NCI-H2227 (cell line): Measurements from ENCODE around the gene PFKFB4.

Experiments
- DNase-seq: peaks from one replicate; lab custom pipeline; 2025; ENCODE audit not compliant: unreplicated experiment; lab: John Stamatoyannopoulos, UW

The PFKFB4 gene

DNA sequence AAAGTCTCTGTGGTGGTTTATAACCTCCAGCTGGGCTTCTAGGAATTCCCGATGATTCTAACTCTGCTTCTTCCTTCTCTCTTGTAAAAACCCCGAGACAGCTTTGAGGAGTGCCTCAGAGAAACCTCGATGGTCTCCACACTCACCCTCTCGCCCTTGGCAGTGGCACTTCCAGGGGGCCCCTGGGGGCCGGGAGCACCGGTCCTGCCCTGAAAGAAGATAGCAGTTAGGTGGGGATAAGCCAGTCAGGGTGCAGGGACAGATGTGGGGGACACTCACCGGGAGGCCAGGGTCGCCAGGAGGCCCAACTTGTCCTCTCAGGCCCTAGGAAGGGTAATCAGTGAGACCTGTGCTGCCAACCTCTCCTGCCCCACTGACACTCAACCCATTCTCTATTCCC is 28.8 kb upstream of the PFKFB4 start:
- DNase-seq = no peak

- DNase-seq = no peak
Measured at GRCh38 chr3:48584836-48585235, 28.2 kb upstream of the PFKFB4 start.

DNA sequence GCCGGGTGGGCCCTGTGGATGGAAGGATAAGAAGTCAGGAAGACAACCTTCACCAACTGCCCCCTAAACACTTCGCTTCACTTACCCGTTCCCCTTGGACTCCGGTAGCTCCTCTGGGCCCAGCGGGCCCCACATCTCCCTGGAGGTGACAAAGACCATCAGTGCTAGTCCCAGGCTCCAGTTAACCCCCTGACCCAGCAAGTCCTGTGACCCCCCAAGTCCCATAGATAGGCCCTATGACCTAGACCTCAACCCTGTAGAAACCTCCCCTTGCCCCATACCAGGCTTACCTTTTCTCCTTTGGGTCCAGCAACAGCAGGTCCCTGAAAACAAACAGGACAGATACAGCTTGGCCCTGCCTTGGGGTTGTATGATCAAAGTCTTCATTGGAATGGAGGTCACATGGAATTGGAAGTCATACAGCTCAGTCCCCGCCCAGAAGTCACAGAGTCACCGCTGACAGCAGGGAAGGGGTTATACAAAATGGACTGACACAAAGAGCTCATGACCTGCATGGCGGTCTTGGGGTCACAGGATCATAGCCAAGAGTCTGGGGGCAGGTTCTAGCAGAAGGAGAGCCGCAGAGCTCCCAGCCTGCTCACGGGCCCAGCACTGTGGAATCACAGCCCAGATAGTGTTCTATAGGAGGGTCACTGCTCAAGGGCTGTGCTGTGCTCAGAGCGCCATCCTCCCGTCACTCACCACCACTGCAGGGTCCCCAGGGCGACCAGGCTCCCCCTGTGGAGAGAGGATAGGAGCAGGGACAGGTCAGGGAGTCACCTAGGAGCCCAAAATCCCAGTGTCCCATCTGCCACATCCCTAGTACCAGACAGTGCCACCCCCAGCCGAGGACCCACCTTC is 25.2 kb upstream of the PFKFB4 start:
- no peak for DNase-seq

DNA sequence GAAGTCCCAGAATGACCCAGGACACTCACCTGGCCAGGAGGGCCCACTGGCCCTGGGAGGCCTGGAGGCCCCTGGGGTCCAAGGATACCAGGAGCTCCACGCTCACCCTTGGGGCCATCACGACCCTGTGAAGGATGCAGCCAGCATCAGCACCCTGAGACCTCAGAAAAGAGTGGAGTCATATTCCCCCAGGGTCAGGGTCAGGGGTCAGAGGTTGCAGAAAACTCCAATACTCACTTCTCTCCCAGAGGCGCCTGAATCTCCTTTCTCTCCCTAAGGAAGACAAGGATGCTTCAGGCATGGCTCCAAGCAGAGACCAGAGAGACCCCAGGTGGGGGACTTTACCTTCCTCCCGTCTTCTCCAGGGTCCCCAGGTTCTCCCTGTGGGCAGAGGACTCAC is 20.0 kb upstream of the PFKFB4 start:
- no peak for DNase-seq

- DNase-seq = no peak
Measured at GRCh38 chr3:48575366-48575765, 18.8 kb upstream of the PFKFB4 start.

GRCh38 chr3:48573973-48574585 is 17.5 kb upstream of the PFKFB4 start:
- no peak for DNase-seq

DNA sequence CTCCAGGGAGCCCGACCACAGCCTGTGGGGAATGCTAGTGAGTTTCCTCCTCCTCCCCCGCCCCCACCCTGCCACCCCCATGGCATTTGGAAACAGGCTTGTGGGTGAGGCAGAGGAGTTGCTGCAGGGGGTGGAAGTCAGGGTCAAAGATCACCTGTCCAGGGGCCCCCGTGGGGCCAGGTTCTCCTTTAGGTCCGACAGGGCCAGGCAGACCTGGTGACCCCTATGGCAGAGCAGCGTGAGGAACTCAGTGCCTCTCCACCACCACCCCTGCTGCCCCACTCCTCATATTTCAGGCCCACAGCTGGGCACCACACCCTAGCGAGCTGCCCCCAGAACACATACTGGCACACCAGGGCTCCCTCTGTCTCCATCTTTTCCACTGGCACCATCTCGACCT is 15.9 kb upstream of the PFKFB4 start:
- DNase-seq = no peak

DNA sequence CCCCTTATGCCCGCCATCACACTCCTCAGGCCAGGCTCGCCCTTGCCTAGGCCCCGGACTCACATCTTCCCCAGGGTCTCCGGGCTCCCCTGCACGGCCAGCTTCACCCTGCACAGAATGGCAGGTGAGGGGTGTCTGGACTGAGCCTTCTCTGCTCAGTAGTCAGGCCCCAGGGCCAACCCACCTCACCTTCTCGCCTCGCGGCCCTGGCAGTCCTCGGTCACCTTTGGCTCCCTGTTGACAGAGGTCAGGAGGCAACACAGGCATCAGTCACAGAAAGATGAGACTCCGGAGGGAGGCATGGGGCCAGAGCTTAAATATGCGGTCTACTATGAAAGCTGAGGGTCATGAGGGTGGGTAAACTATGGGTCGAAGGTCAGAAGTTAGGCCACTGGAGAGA is 15.3 kb upstream of the PFKFB4 start:
- DNase-seq = no peak

DNA sequence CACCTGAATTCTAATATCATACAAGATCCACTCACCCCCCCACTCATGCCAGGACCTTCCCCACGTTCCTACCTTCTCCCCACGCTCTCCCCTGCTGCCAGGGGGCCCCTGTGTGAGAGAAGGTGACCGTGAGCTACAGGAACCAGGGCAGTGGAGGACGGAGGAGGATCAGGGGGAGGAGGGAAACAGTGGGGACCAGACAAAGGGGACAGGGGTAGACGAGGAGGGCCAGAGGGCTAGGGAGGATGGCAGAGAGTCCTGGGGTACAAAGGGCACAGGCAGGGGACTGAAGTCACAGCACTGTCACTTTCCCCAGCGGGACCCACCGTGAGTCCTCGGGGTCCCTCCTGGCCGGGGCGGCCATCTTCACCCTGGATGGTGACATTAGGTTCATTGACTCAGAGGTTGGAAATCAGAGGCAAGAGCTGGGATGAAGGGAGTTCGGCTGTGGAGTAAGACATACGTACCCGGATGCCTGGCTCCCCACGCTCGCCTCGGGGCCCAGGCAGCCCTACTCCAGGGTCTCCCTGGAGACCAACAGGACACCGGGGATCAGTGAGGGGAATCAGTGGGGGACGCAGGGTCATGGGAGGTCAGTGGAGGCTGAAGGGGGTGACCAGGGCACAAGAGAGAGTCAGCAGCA is 13.3 kb upstream of the PFKFB4 start:
- DNase-seq = no peak

GRCh38 chr3:48569400-48569799 is 12.8 kb upstream of the PFKFB4 start:
- no peak for DNase-seq

DNA sequence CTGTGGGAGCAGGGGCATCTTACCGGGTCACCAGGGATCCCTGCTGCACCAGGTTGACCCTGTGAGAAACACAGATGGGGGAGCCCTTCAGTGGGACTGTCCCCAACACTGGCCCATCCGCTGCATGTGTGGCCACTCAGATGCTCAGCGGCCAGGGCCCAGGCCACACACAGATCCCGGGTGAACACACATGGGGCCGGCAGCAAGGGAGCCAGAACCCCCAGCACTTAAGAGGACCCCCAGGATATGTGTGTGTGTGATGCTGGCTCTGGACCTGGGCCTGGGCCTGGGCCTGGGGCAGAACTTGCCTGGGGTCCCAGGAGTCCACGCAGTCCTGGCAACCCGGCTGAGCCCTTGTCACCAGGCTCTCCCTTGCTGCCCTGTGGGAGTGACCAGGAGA is 11.9 kb upstream of the PFKFB4 start:
- no peak for DNase-seq

DNA sequence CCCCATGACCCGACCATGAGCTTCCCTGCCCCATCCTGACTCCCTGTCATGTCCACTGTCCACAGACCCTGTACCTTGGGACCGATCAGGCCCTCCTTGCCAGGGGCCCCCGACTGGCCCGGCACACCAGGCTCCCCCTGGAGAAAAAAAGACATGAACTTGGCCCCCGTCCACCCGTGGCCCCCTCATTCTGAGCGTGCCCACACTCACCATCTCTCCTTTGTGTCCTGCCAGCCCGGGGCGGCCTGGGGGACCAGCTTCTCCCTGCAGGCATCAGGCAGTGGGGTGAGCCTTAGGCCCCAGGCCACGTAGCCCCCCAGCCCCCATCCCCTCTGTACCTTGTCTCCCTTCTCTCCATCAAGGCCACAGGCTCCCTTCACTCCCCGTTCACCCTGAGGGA is 10.9 kb upstream of the PFKFB4 start:
- DNase-seq = no peak

DNA sequence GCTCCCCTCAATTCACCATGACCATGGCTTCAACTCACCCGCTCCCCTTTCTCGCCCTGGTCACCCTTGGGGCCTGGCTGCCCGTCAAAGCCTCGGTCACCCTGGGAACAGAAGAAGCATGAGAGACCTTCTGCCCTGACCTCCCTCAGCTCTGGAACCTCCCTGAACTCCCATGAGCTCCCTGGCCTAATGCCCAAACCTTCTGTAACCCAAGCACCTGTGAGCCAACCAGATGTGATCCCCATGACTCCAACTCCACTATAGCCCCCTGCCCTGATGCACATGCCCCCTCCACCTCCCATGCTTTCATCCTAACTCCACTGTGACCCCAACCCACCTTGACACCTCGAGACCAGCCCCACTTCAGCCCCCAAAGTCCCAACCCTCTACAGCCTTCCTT is 10.5 kb upstream of the PFKFB4 start:
- DNase-seq = no peak

- DNase-seq = no peak
Measured at GRCh38 chr3:48566401-48566760, 9.8 kb upstream of the PFKFB4 start.

GRCh38 chr3:48565591-48566400 is 9.2 kb upstream of the PFKFB4 start:
- no peak for DNase-seq

DNA sequence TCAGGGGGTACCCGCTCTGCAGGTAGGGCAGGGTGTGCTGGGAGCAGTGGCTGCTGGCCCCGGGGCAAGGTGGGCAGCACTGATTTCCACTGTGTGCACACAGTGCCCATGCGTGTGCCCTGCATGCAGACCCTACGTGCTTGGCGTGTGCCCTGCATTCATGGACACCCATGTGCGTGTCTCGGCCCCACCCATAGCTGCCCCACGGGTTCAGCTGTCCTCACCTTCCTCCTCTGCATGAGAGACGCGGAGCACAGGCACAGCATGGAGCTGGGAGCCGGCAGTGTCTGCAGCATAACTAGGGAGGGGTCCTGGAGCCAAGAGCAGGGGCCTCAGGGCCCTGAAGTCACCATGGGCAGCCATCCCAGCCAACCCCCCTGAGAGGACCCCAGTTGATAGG is 8.6 kb upstream of the PFKFB4 start:
- DNase-seq = no peak

DNA sequence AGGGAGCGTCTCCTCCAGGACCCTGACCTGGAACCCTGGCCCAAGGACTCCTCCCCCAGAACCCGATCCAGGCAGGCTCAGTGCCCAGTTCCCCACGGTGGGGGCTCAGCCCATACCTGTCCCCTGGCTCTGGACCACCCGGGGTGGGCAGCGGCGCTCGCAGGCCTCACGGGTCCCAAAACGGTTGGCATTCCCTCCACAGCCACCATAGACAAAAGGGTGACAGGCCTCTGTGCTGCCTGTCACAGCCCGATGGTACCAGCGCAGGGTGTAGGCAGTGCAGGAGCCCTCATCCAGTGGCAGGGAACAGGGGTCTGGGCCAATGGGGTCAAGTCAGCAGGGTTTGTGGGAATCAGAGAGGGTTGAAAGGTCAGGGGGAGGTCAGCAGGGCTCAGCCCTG is 8.1 kb upstream of the PFKFB4 start:
- no peak for DNase-seq

DNA sequence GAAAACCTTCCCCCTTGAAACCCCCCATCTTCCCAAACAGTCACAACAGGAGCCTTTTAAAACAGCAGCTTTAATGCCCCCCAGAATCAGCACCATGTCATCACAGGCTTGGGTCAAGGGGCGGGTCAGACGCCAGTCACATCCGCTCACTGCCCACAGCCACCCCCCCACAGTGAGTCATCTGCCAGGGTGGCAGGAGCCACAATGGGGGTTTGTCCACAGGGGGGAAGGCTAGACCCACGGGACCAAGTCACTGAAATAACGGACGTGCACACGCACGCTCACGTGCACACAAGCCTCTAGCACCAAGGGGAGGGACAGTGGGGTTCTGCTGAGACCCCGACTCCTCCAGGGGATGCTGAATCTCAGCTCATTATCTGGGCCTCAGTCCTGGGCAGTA is 7.4 kb upstream of the PFKFB4 start:
- DNase-seq = no peak

- DNase-seq = no peak
Measured at GRCh38 chr3:48563382-48563918, 6.8 kb upstream of the PFKFB4 start, which contains the start of gene UCN2. TSS of gene UCN2 (minus strand) at chr3:48563781. CDS start at chr3:48563124, 657 bp downstream.

DNA sequence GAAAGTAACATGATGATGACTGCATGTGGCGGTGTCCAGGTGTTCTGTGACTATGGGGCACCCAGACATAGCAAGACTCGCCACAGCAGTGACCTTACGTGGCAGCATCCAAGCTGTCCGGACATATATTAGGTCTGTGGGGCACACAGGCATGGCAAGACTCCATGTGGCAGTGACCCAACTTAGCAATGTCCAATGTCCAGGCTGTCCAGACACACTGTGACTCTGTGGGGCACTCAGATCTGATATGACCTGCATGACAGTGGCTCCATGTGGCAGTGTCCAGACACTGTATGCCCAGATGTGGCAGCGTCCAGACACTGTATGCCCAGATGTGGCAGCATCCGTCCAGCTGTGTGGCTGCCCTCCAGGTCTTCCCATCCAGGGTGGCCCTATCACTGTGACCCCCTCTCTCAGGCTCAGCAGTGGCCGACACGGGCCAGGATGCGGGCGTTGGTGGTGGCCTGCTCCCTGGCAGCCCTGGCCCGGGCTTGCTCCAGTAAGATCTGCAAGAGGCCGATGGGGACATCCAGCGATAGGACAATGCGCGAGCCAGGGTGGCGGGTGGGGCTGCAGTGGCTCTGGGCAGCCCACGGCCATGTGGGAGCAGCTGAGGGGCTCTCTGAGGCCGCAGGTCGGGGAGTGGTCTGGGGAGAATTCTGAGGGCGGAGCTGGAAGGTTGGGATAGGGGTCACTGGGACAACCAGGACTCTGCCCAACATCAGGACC is 5.9 kb upstream of the PFKFB4 start:
- DNase-seq = no peak
